ENCODE data around the gene BATF2.

DNA sequence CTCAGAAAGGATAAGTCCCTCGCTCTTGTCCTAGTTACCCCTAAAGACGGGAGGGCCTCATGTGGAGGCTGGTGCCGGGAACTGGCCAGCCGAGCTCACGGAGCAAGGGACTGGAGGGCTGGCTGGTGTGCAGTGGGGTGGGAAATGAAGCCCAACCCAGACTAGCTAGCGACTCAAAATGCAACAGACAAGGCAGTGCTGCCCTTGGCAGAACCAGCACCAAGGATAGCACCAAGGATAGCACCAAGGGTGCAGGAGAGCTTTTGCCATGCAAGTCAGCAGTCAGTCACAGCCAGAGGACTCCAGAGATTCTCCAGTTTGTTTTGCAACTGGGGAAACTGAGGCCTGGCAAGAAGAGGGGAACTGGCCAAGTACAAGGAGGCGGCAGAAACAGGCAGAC is 6.5 kb upstream of the BATF2 start:
- TF ChIP-seq ZBTB8A (IDR thresholded peaks at IDR 0.05; ENCODE audit: partially characterized antibody) (no peak), TCF7 (IDR thresholded peaks at IDR 0.05; ENCODE audit: borderline replicate concordance) (no peak), ATF3 (IDR thresholded peaks at IDR 0.05) (no peak), ATF3 (CRISPR knock-in tag; conservative IDR thresholded peaks at IDR 0.05) (no peak), ETV6 (IDR thresholded peaks at IDR 0.05; ENCODE audit: borderline replicate concordance in 1 of 2, low read depth in 2 of 2, low read length in 1 of 2) (no peak), ETV6 (CRISPR knock-in tag; IDR thresholded peaks at IDR 0.05; ENCODE audit: borderline replicate concordance) (no peak), STAT5A (IDR thresholded peaks at IDR 0.05; ENCODE audit: borderline replicate concordance, low read length) (no peak), HINFP (tag; conservative IDR thresholded peaks at IDR 0.05; ENCODE audit: low read depth) (no peak), ZNF282 (CRISPR knock-in tag; IDR thresholded peaks at IDR 0.05) (no peak), RFX7 (CRISPR knock-in tag; IDR thresholded peaks at IDR 0.05) (no peak), HNRNPL (IDR thresholded peaks at IDR 0.05; ENCODE audit: low read depth, low read length) (no peak), GABPA (tag; conservative IDR thresholded peaks at IDR 0.05; ENCODE audit: low read depth) (no peak), NR2C2 (CRISPR knock-in tag; IDR thresholded peaks at IDR 0.05) (no peak), NR2C2 (tag; IDR thresholded peaks at IDR 0.05) (no peak)
- TF ChIP-seq, protein P1, sequence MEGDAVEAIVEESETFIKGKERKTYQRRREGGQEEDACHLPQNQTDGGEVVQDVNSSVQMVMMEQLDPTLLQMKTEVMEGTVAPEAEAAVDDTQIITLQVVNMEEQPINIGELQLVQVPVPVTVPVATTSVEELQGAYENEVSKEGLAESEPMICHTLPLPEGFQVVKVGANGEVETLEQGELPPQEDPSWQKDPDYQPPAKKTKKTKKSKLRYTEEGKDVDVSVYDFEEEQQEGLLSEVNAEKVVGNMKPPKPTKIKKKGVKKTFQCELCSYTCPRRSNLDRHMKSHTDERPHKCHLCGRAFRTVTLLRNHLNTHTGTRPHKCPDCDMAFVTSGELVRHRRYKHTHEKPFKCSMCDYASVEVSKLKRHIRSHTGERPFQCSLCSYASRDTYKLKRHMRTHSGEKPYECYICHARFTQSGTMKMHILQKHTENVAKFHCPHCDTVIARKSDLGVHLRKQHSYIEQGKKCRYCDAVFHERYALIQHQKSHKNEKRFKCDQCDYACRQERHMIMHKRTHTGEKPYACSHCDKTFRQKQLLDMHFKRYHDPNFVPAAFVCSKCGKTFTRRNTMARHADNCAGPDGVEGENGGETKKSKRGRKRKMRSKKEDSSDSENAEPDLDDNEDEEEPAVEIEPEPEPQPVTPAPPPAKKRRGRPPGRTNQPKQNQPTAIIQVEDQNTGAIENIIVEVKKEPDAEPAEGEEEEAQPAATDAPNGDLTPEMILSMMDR (IDR thresholded peaks at IDR 0.05 in 2 of 3, conservative IDR thresholded peaks at IDR 0.05 in 1 of 3; ENCODE audit: insufficient read depth in 2 of 3, low read depth in 1 of 3, low read length in 3 of 3) = no peak
- TF ChIP-seq, protein P2, sequence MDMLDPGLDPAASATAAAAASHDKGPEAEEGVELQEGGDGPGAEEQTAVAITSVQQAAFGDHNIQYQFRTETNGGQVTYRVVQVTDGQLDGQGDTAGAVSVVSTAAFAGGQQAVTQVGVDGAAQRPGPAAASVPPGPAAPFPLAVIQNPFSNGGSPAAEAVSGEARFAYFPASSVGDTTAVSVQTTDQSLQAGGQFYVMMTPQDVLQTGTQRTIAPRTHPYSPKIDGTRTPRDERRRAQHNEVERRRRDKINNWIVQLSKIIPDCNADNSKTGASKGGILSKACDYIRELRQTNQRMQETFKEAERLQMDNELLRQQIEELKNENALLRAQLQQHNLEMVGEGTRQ (CRISPR knock-in tag; IDR thresholded peaks at IDR 0.05) = no peak
